CD4-positive, alpha-beta T cell treated with Interleukin-15 for 4 hours (primary cell): ENCODE results near the gene DLG2.
"Not testable (repeated sequence)": the region's sequence is repeated elsewhere in the genome, so short reads cannot be mapped to it uniquely, and the experiment has no call there.

Source experiments
- DNase-seq: peaks from one replicate; pipeline ENCODE4 v3.0.0-alpha.2; 2020; ENCODE audit warnings: low spot score

The DLG2 gene

GRCh38 chr11:84899740-84900139, 727.4 kb downstream of the DLG2 start:
- DNase-seq = no peak

- DNase-seq = no peak
These were observed 728.0 kb downstream of the DLG2 start for GRCh38 chr11:84899134-84899533.

GRCh38 chr11:84894666-84895065, 732.5 kb downstream of the DLG2 start:
- no peak for DNase-seq

GRCh38 chr11:84890676-84891075, 736.5 kb downstream of the DLG2 start:
- DNase-seq = no peak

DNA sequence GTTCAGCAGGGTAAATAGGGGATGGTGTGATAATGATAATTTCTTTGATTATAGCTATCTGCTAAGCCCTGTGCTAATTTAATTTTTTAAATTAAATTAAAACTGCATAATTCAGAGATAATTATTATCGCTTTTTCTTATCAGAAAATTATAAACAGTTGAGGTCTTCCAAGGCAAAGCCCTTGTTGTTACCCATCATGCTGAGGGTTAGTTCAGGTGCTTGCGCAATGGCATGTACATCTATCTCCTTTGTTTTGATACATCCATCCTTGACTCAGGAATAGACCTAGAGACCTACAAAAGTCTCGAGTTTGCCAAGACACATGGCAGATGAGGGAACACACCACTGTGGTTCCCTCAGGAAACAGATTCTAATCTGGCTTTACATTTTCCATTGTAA, 737.6 kb downstream of the DLG2 start:
- no peak for DNase-seq

DNA sequence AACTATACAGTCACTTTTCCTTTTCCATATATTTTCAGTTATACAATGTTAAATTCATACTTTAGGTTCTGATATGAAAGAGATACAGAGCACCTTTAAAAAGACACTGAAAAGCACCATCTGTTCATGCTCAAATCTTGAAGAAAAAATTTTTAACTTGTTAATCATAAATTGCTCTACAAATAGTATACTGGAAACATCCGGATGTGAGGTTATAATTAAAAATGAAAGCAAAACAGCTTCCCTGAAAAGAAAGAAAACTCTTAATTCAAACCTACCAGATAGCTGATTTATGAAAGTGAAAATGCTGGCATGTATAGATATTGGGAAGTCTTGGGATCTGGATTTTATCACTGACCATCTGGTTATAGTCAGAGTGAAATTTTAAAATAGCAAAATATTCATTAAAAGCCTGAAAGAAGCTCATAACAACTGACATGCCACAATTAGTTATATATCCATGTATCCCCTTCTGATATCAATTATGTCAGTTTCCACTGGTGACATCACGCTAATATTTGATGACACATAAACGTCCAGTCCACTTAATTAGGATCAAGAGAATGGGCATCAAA, 740.0 kb downstream of the DLG2 start:
- DNase-seq = no peak

GRCh38 chr11:84886344-84886743, 740.8 kb downstream of the DLG2 start:
- no peak for DNase-seq

DNA sequence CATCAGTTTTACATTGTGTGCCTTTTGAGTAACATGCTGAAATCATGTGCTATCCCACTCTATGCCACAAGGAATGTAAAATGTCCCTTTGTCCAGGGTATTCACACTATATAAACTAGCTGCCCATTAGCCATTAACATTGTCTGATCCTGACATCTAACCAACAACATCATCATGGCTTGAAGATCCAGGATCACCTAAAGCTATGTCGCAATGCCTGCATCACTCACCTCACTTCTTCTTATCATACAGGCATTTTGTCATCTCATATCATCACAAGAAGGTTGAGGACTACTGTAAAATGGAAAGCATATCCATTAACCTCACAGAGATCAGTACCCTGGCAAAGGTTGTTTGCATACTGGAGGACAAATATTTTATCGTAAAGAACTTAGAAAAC, 742.3 kb downstream of the DLG2 start:
- DNase-seq = no peak

- DNase-seq = no peak
These were observed 745.1 kb downstream of the DLG2 start for GRCh38 chr11:84882056-84882455.

DNA sequence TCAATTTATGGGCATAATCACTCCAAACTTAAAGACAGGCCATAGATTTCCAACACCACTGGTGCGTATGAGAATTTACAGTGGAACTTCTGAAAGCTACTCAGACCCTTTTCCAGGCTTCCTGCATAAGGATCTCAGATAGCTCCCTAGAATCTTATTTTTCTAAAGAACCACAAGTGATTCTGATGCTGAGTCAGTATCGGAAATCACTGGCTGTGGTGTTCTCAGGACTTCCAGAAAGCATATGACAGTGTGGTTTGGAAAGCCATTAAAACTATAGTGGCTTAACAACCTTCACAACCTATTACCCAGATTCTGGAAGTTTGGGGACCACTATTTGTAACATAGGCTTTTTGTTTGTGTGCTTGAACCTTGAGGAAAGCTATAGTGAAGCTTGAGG, 756.0 kb downstream of the DLG2 start:
- DNase-seq = no peak

DNA sequence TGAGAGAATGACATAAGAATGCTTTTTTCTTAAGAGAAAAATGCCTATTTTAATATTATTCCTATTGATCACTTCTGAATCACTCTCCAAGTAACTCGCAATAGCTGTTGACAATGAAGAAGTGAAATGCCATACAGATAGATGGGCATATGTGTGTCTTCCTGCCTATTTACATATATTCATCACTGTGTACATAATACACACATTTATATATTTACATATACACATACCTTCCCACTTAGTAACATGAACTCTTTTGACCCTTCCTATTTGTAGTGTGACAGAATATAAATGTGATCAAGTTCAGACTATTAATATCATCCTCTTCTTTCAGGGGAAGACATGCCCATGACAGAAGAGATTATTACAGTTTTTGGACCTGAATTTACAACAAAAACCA, 756.7 kb downstream of the DLG2 start:
- no peak for DNase-seq

DNA sequence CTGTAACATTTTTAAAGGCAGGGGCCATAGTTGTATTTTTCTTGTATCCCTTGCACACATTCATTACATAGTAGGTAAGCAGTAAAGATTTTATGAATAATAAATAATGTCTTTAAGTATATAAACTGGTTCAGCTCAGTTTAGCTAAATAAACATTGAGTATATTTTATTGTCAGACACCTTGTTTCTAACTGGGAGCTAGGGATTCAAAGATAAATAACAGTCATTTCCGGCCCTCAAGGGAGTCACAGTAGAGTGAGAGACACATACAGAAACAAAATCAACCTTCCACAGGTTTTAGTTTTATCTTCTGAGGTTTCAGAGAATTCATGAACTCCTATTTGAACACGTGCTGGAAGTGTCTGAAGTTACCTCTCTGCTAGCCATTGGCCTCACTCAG, 760.2 kb downstream of the DLG2 start:
- no peak for DNase-seq

GRCh38 chr11:84865791-84866535, 761.2 kb downstream of the DLG2 start:
- DNase-seq = no peak

DNA sequence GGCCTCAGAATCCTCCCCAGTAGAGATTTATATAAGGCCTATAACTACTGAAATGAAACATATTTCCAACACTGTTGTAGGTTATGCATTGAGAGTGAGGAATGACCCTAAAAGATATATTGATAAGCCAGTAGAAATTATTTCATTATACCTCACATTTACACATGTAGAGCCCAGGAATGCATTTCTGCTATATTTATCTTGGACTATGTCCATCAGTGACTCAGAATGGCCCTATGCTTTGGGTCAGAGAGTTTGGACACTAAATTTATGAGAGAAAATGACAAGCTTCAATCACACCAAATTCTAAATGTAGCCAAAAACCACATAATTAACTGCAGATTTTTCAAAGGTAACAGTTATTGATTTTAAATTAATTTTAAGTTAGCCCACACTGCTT, 761.9 kb downstream of the DLG2 start:
- no peak for DNase-seq

- no peak for DNase-seq
These were observed 769.4 kb downstream of the DLG2 start for GRCh38 chr11:84857746-84858145.

- DNase-seq = no peak
These were observed 771.5 kb downstream of the DLG2 start for GRCh38 chr11:84855508-84856245.

DNA sequence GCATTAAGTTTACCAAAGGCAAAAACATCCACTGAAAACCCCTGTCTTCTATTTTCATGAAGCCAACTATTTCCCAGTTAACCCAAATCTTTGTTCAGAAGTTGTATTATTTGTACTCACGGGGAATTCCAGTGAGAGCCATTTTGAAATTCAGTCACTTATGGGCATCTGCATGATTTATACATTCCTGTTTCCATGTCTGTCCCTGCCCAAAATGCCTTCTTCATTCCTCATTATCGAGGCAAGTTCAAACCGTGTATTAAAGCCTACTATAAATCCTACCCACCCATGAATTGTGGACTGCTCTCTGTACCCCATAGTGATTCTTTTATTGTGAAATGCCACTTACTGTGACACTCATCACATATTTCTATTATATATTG, 772.7 kb downstream of the DLG2 start:
- DNase-seq = no peak

- no peak for DNase-seq
These were observed 773.2 kb downstream of the DLG2 start for GRCh38 chr11:84853841-84854497.

DNA sequence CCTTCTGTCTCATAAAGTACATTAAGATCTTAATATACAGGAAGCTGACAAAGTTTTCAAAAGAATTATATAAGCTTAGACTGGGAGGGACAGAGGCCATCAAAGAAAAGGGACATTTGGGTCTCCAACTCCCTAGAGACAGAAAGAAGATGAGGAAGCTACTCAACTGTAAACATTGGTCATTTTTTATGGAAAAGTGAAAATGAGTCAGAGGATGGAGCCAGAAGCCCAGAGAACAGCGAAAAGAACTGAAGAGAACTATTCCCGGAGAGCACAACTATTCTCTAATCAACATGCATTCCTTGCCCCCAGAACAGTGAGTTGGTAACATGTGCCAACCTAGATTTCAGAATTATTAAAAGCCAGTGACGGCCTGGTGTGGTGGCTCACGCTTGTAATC, 779.3 kb downstream of the DLG2 start:
- DNase-seq = no peak

- not testable (repeated sequence) for DNase-seq
These were observed 786.9 kb downstream of the DLG2 start for GRCh38 chr11:84840201-84840600.

GRCh38 chr11:84837402-84838069, 789.6 kb downstream of the DLG2 start:
- no peak for DNase-seq

DNA sequence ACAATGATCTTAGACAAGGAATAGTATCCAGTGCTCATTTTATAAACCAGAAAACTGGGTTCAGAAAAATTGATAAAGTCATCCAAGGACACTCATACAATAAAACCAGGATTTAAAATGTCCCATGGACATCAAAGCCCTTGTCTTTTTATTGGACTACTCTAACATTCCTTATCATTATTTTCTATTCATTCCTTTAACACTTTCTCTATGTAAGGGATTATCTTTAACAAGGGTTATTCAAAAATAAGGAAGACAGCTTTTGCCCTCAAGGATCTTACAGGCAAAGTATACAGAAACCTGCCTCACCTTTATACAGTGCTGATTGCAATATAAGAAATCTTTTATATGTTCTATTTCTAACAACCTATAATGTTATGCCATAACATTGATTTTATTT, 790.8 kb downstream of the DLG2 start:
- no peak for DNase-seq
